Measurements from ENCODE around the gene RIBC2.

DNA sequence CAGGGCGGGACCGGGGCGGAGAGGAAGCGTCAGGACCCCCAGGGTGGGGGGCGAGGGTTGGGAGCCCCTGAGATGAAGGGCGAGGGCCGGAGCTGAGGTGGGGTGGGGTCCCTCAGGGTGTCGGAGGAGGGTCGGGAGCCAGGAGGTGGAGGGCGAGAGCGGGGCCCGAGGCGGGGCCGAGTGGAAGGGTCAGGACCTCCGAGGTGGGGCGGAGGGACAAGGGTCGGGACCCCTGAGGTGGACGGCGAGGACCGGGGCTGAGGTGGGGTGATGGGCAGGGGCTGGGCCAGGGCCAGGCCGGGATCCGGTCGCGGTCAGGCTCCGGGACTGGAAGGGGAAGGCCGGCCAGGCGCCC lies 503 bp upstream of the RIBC2 start:
- TF ChIP-seq POLR2A (IDR thresholded peaks at IDR 0.05; ENCODE audit: low read length) (no peak), SREBF2 (IDR thresholded peaks at IDR 0.05) (no peak), EHMT2 (IDR thresholded peaks at IDR 0.05; ENCODE audit: low read depth) (no peak), EP300 (IDR thresholded peaks at IDR 0.05) (no peak), CHD4 (IDR thresholded peaks at IDR 0.05; ENCODE audit: borderline replicate concordance) (no peak), KDM1A (IDR thresholded peaks at IDR 0.05; ENCODE audit: low read depth) (no peak), MAFK (IDR thresholded peaks at IDR 0.05; ENCODE audit: partially characterized antibody) (no peak), CEBPB (IDR thresholded peaks at IDR 0.05) (no peak), EHF (CRISPR knock-in tag; IDR thresholded peaks at IDR 0.05) (no peak)
- TF ChIP-seq, protein P1, sequence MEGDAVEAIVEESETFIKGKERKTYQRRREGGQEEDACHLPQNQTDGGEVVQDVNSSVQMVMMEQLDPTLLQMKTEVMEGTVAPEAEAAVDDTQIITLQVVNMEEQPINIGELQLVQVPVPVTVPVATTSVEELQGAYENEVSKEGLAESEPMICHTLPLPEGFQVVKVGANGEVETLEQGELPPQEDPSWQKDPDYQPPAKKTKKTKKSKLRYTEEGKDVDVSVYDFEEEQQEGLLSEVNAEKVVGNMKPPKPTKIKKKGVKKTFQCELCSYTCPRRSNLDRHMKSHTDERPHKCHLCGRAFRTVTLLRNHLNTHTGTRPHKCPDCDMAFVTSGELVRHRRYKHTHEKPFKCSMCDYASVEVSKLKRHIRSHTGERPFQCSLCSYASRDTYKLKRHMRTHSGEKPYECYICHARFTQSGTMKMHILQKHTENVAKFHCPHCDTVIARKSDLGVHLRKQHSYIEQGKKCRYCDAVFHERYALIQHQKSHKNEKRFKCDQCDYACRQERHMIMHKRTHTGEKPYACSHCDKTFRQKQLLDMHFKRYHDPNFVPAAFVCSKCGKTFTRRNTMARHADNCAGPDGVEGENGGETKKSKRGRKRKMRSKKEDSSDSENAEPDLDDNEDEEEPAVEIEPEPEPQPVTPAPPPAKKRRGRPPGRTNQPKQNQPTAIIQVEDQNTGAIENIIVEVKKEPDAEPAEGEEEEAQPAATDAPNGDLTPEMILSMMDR (IDR thresholded peaks at IDR 0.05): no peak
- TF ChIP-seq, protein P2, sequence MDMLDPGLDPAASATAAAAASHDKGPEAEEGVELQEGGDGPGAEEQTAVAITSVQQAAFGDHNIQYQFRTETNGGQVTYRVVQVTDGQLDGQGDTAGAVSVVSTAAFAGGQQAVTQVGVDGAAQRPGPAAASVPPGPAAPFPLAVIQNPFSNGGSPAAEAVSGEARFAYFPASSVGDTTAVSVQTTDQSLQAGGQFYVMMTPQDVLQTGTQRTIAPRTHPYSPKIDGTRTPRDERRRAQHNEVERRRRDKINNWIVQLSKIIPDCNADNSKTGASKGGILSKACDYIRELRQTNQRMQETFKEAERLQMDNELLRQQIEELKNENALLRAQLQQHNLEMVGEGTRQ (IDR thresholded peaks at IDR 0.05): no peak
- TF ChIP-seq, protein P3, sequence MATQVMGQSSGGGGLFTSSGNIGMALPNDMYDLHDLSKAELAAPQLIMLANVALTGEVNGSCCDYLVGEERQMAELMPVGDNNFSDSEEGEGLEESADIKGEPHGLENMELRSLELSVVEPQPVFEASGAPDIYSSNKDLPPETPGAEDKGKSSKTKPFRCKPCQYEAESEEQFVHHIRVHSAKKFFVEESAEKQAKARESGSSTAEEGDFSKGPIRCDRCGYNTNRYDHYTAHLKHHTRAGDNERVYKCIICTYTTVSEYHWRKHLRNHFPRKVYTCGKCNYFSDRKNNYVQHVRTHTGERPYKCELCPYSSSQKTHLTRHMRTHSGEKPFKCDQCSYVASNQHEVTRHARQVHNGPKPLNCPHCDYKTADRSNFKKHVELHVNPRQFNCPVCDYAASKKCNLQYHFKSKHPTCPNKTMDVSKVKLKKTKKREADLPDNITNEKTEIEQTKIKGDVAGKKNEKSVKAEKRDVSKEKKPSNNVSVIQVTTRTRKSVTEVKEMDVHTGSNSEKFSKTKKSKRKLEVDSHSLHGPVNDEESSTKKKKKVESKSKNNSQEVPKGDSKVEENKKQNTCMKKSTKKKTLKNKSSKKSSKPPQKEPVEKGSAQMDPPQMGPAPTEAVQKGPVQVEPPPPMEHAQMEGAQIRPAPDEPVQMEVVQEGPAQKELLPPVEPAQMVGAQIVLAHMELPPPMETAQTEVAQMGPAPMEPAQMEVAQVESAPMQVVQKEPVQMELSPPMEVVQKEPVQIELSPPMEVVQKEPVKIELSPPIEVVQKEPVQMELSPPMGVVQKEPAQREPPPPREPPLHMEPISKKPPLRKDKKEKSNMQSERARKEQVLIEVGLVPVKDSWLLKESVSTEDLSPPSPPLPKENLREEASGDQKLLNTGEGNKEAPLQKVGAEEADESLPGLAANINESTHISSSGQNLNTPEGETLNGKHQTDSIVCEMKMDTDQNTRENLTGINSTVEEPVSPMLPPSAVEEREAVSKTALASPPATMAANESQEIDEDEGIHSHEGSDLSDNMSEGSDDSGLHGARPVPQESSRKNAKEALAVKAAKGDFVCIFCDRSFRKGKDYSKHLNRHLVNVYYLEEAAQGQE (IDR thresholded peaks at IDR 0.05): no peak
